IMR-90 (cell line): ENCODE measurements around the gene AFDN. TPM values are rescaled to one million over a fixed set of nuclear protein-coding genes. Genes with fewer than 3 reads are reported as not detected.

ENCODE experiments used
- ATAC-seq: fragments of 200-7000 bp; cut with Tn5 transposase; 2 replicates; pipeline ENCODE4 v1.9.1; 2020; ENCODE audit warnings: low read depth, mild to moderate bottlenecking, moderate library complexity
- BruUV-seq: library from RNA; stranded (reverse); fragments of 400-500 nt; replicated peaks from 2 replicates; lab custom pipeline; 2021; lab: Mats Ljungman, UMichigan
- CTCF ChIA-PET: fragments of 300-600 bp; formaldehyde crosslinking; extraction: SDS; loops from one replicate; lab custom pipeline; 2021; ENCODE audit warnings: antibody characterized with exemption; lab: Yijun Ruan, JAX
- POLR2A ChIA-PET: fragments of 300-600 bp; sonication (Branson Sonifier 250); formaldehyde crosslinking; loops from one replicate; lab custom pipeline; 2022; ENCODE audit warnings: antibody characterized with exemption; ENCODE audit not compliant: unreplicated experiment; lab: Charles Lee
- DNase-seq: peaks from one replicate; pipeline ENCODE4 v3.0.0; 2013
- H2AFZ ChIP-seq: replicated peaks from 2 replicates; pipeline ENCODE3; 2013; ENCODE audit warnings: low read length, mild to moderate bottlenecking; ENCODE audit not compliant: poor library complexity
- H2AK5ac ChIP-seq: 2 replicates; pipeline ENCODE4 v1.6.1; 2013; ENCODE audit warnings: low read depth, low read length, inconsistent platforms
- H2AK9ac ChIP-seq: replicated peaks from 2 replicates; pipeline ENCODE3; 2013; ENCODE audit warnings: mild to moderate bottlenecking, low read depth, low read length, moderate library complexity; ENCODE audit not compliant: poor library complexity
- H2BK120ac ChIP-seq: 2 replicates; pipeline ENCODE4 v1.6.1; 2013; ENCODE audit warnings: low read depth, low read length, inconsistent platforms
- H2BK15ac ChIP-seq: 3 replicates; pipeline ENCODE4 v1.6.1; 2013; ENCODE audit warnings: low read depth, low read length, inconsistent platforms
- H2BK20ac ChIP-seq: 2 replicates; pipeline ENCODE4 v1.6.1; 2013; ENCODE audit warnings: low read depth, mild to moderate bottlenecking, inconsistent platforms, low read length, moderate library complexity
- H2BK5ac ChIP-seq: 2 replicates; pipeline ENCODE4 v1.6.1; 2013; ENCODE audit warnings: mild to moderate bottlenecking, low read depth, low read length, inconsistent platforms; ENCODE audit not compliant: poor library complexity, severe bottlenecking
- H3K14ac ChIP-seq: replicated peaks from 2 replicates; pipeline ENCODE4 v1.6.1; 2013; ENCODE audit warnings: low read depth, low read length, inconsistent platforms
- H3K18ac ChIP-seq: 2 replicates; pipeline ENCODE4 v1.6.1; 2013; ENCODE audit warnings: low read depth, low read length, control low read depth
- H3K23ac ChIP-seq: 2 replicates; pipeline ENCODE4 v1.6.1; 2013; ENCODE audit warnings: low read depth, low read length, inconsistent platforms
- H3K27ac ChIP-seq: 2 replicates; pipeline ENCODE4 v1.5.1; 2013; ENCODE audit warnings: mild to moderate bottlenecking, control low read depth, low read length; ENCODE audit not compliant: insufficient read depth
- H3K27me3 ChIP-seq: 2 replicates; pipeline ENCODE4 v1.6.1; 2013; ENCODE audit warnings: low read length; ENCODE audit not compliant: control insufficient read depth, insufficient read depth
- H3K36me3 ChIP-seq: 2 replicates; pipeline ENCODE4 v1.6.1; 2013; ENCODE audit warnings: low read length, mixed read lengths; ENCODE audit not compliant: control insufficient read depth, insufficient read depth
- H3K4ac ChIP-seq: 2 replicates; pipeline ENCODE4 v1.6.1; 2013; ENCODE audit warnings: low read depth, low read length, inconsistent platforms
- H3K4me1 ChIP-seq: 2 replicates; pipeline ENCODE4 v1.6.1; 2013; ENCODE audit warnings: low read length, mixed read lengths; ENCODE audit not compliant: control insufficient read depth, insufficient read depth
- H3K4me2 ChIP-seq: 2 replicates; pipeline ENCODE4 v1.6.1; 2013; ENCODE audit warnings: low read depth, mild to moderate bottlenecking, control low read depth, low read length, moderate library complexity
- H3K4me3 ChIP-seq: 2 replicates; pipeline ENCODE4 v1.5.1; 2013; ENCODE audit warnings: low read depth, mild to moderate bottlenecking, control low read depth, low read length, moderate library complexity; ENCODE audit not compliant: insufficient read depth
- H3K56ac ChIP-seq: 2 replicates; pipeline ENCODE4 v1.6.1; 2013; ENCODE audit warnings: low read length, inconsistent platforms; ENCODE audit not compliant: insufficient read depth; ENCODE audit errors: extremely low read depth
- H3K79me1 ChIP-seq, 2 experiments: 2 replicates each; pipeline ENCODE4 v1.6.1; 2013; ENCODE audit warnings: low read length in 2 of 2, inconsistent platforms in 1 of 2, low read depth in 1 of 2
- H3K9ac ChIP-seq: 2 replicates; pipeline ENCODE4 v1.6.1; 2013; ENCODE audit warnings: low read depth, low read length, control low read depth
- H3K9me1 ChIP-seq: 2 replicates; pipeline ENCODE4 v1.6.1; 2013; ENCODE audit warnings: low read length, inconsistent platforms; ENCODE audit not compliant: insufficient read depth
- H3K9me3 ChIP-seq: 2 replicates; pipeline ENCODE4 v1.6.1; 2013; ENCODE audit warnings: low read length; ENCODE audit not compliant: control insufficient read depth, insufficient read depth
- H4K20me1 ChIP-seq: 2 replicates; pipeline ENCODE4 v1.6.1; 2013; ENCODE audit warnings: low read length, inconsistent platforms; ENCODE audit not compliant: insufficient read depth
- H4K5ac ChIP-seq: 2 replicates; pipeline ENCODE4 v1.6.1; 2013; ENCODE audit warnings: mild to moderate bottlenecking, low read depth, low read length, control low read depth
- H4K8ac ChIP-seq, 2 experiments: 2 replicates each; pipeline ENCODE4 v1.6.1; 2013; ENCODE audit warnings: low read depth in 2 of 2, low read length in 2 of 2, control low read depth in 1 of 2, inconsistent platforms in 1 of 2
- H4K91ac ChIP-seq: 2 replicates; pipeline ENCODE4 v1.6.1; 2013; ENCODE audit warnings: low read depth, low read length, inconsistent platforms; ENCODE audit not compliant: insufficient read depth
- BHLHE40 ChIP-seq: fragments of 150-350 bp; IDR thresholded peaks from 2 replicates; pipeline ENCODE4 v1.6.1; 2016; ENCODE audit warnings: mild to moderate bottlenecking, low read depth, low read length
- CHD1 ChIP-seq: IDR thresholded peaks from 2 replicates; pipeline ENCODE4 v1.6.1; 2012; ENCODE audit warnings: low read depth, low read length, improper control_type of control experiment
- POLR2A ChIP-seq: IDR thresholded peaks from 2 replicates; pipeline ENCODE4 v1.6.1; 2012; ENCODE audit warnings: mild to moderate bottlenecking, low read depth, low read length
- RAD21 ChIP-seq: IDR thresholded peaks from 2 replicates; pipeline ENCODE4 v1.6.1; 2012; ENCODE audit warnings: low read length, improper control_type of control experiment
- RCOR1 ChIP-seq: IDR thresholded peaks from 2 replicates; pipeline ENCODE4 v1.6.1; 2012; ENCODE audit warnings: mild to moderate bottlenecking, low read length, improper control_type of control experiment; ENCODE audit not compliant: insufficient replicate concordance
- RFX5 ChIP-seq: IDR thresholded peaks from 2 replicates; pipeline ENCODE4 v1.8.0; 2012; ENCODE audit warnings: low read depth, mild to moderate bottlenecking, low read length, moderate library complexity
- WGBS, 2 experiments: methylation state at CpG; one replicate each; pipeline versions ENCODE4 v1.1.5 to v1.1.7; 2013; ENCODE audit warnings: missing lambda C conversion rate in 2 of 2; ENCODE audit not compliant: insufficient read length in 1 of 2; ENCODE audit errors: extremely low coverage in 2 of 2; 5-methylcytosine and 5-hydroxymethylcytosine counted together
- dilution Hi-C: fragments of 300-500 bp; cut with HindIII; formaldehyde crosslinking; loops from one replicate; pipeline ENCODE4 v1.14.3; 2018; ENCODE audit warnings: low sequenced_read_pairs; ENCODE audit not compliant: unreplicated experiment
- in situ Hi-C: fragments of 300-500 bp; cut with MboI; formaldehyde crosslinking; loops from 3 replicates; pipeline ENCODE4 v1.14.3; 2019; ENCODE audit warnings: low sequenced_read_pairs, inconsistent platforms, mixed read lengths
- intact Hi-C: fragments of 100-400 bp; cut with micrococcal nuclease; formaldehyde crosslinking; loops from 2 replicates; pipeline ENCODE4 v1.10.0; 2022
- polyA plus RNA-seq, 3 experiments: library from polyadenylated mRNA; depleted of rRNA; stranded (reverse); fragments of >200 nt; gene quantifications; 2 replicates each; pipeline ENCODE4 v1.2.3, GENCODE V29; 2012; ENCODE audit warnings: low replicate concordance in 1 of 3
- total RNA-seq: library from RNA; depleted of rRNA; stranded (reverse); fragments of >200 nt; gene quantifications from 2 replicates; pipeline ENCODE4 v1.2.3, GENCODE V29; 2012
- TF ChIP-seq, protein P1 (sequence below): fragments of 150-350 bp; IDR thresholded peaks from 2 replicates; pipeline ENCODE4 v1.6.1; 2016; ENCODE audit warnings: low read depth, mild to moderate bottlenecking, low read length, moderate library complexity, borderline replicate concordance
- TF ChIP-seq, protein P2 (sequence below): fragments of 150-350 bp; IDR thresholded peaks from 2 replicates; pipeline ENCODE4 v1.6.1; 2017; ENCODE audit warnings: mild to moderate bottlenecking, antibody characterized with exemption, low read length, low read depth

The AFDN gene
- total and polyA plus RNA-seq, 2 of the 4 experiments (the other 2 are of a cell fraction): 11.6 to 20.8 TPM

DNA sequence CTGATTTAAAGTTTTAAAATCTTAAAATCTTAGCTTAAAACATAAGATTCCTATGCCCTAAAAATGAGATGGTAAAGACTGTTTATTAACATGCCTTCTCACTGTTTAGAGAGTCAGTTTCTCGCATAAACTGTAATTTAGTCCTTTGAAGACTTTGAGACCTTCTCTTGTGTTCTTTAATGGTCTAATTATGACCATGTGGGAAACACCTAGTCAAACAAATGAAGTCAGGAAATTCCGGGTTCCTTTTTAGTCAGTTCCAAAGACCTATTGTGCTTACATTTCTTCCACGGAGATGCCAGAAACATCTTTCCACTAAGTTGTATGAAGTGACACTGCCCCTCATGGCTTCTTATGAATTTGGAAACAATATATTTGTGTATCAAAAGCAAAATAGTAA is 106.6 kb downstream of the AFDN start:
- H2AK5ac ChIP-seq: no peak overlapping the region
- H4K5ac ChIP-seq: no peak overlapping the region
- H3K4me2 ChIP-seq: no peak overlapping the region
- ATAC-seq (no peak), DNase-seq (no peak)
- dilution Hi-C loops: no loop called here
- intact Hi-C loops: no loop called here
- H2BK15ac ChIP-seq: no peak overlapping the region
- in situ Hi-C loops: no loop called here
- H3K56ac ChIP-seq: no peak overlapping the region
- H3K9ac ChIP-seq: no peak overlapping the region
- CTCF ChIA-PET: no interaction called here
- no peak overlapping the region for H3K27ac ChIP-seq
- H3K14ac ChIP-seq: no peak overlapping the region
- H3K4me3 ChIP-seq: no peak overlapping the region
- no peak overlapping the region for H2BK5ac ChIP-seq
- no peak overlapping the region for H4K8ac ChIP-seq
- no peak overlapping the region for H3K23ac ChIP-seq
- H3K9me3 ChIP-seq: no peaks in the 10 kb centered on the region
- WGBS, 2 experiments: no CpG with 5 or more reads among the region's 3 CpGs
- no TSS peak for BruUV-seq
- H4K91ac ChIP-seq: no peak overlapping the region
- no peaks in the 10 kb centered on the region for H3K27me3 ChIP-seq
- H4K20me1 ChIP-seq: no peaks in the 10 kb centered on the region
- no peak for TF ChIP-seq RFX5
- TF ChIP-seq, protein P1, sequence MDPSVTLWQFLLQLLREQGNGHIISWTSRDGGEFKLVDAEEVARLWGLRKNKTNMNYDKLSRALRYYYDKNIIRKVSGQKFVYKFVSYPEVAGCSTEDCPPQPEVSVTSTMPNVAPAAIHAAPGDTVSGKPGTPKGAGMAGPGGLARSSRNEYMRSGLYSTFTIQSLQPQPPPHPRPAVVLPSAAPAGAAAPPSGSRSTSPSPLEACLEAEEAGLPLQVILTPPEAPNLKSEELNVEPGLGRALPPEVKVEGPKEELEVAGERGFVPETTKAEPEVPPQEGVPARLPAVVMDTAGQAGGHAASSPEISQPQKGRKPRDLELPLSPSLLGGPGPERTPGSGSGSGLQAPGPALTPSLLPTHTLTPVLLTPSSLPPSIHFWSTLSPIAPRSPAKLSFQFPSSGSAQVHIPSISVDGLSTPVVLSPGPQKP: no peak
- TF ChIP-seq CHD1: no peak
- TF ChIP-seq RAD21: no peak
- TF ChIP-seq BHLHE40: no peak
- no peak for TF ChIP-seq POLR2A
- TF ChIP-seq RCOR1: no peak
- TF ChIP-seq, protein P2, sequence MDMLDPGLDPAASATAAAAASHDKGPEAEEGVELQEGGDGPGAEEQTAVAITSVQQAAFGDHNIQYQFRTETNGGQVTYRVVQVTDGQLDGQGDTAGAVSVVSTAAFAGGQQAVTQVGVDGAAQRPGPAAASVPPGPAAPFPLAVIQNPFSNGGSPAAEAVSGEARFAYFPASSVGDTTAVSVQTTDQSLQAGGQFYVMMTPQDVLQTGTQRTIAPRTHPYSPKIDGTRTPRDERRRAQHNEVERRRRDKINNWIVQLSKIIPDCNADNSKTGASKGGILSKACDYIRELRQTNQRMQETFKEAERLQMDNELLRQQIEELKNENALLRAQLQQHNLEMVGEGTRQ: no peak
- peaks cover 4% of the 10 kb centered on the region; the same call in 1 of the 2 replicates for H3K9me1 ChIP-seq
- H3K18ac ChIP-seq: no peak overlapping the region
- H2AFZ ChIP-seq: no peak overlapping the region
- H2AK9ac ChIP-seq: no peak overlapping the region
- no peak overlapping the region for H2BK120ac ChIP-seq
- no peak overlapping the region for H3K4ac ChIP-seq
- H3K79me1 ChIP-seq: no peaks in the 10 kb centered on the region
- H3K36me3 ChIP-seq: 0 out of 2 replicates have a peak, but pooled peaks cover 1% of the 10 kb centered on the region
- no peaks in the 10 kb centered on the region; the same call in 1 of the 2 replicates for H3K4me1 ChIP-seq
- POLR2A ChIA-PET: no interaction called here
- no peak overlapping the region for H2BK20ac ChIP-seq
